ENCODE data around the gene CA5A.

The CA5A gene

GRCh38 chr16:87964049-87964659 lies 27.8 kb upstream of the CA5A start:
- DNase-seq (ENCODE audit: low read depth in 2 of 3, low spot score in 2 of 3): no peak

GRCh38 chr16:87963400-87963799 lies 27.1 kb upstream of the CA5A start:
- peak in 2 of 3 experiments; percentile 38 for DNase-seq (ENCODE audit: low read depth in 2 of 3, low spot score in 2 of 3)

- no peak for DNase-seq (ENCODE audit: low read depth in 2 of 3, low spot score in 2 of 3)
Observed at GRCh38 chr16:87961623-87962022, 25.3 kb upstream of the CA5A start.

- DNase-seq (ENCODE audit: low read depth in 2 of 3, low spot score in 2 of 3): no peak
Observed at GRCh38 chr16:87960852-87961251, 24.5 kb upstream of the CA5A start.

- no peak for DNase-seq (ENCODE audit: low read depth in 2 of 3, low spot score in 2 of 3)
Observed at GRCh38 chr16:87960296-87960695, 24.0 kb upstream of the CA5A start.

GRCh38 chr16:87959391-87959990 lies 23.2 kb upstream of the CA5A start:
- DNase-seq (ENCODE audit: low read depth in 2 of 3, low spot score in 2 of 3): no peak

GRCh38 chr16:87958632-87959031 lies 22.3 kb upstream of the CA5A start:
- no peak for DNase-seq (ENCODE audit: low read depth in 2 of 3, low spot score in 2 of 3)

GRCh38 chr16:87957296-87958094 lies 21.2 kb upstream of the CA5A start:
- DNase-seq (ENCODE audit: low read depth in 2 of 3, low spot score in 2 of 3): no peak

- peak in 2 of 3 experiments; percentile 35 to 44 for DNase-seq (ENCODE audit: low read depth in 2 of 3, low spot score in 2 of 3)
Observed at GRCh38 chr16:87956365-87957231, 20.3 kb upstream of the CA5A start.

- no peak for DNase-seq (ENCODE audit: low read depth in 2 of 3, low spot score in 2 of 3)
Observed at GRCh38 chr16:87956098-87956364, 19.7 kb upstream of the CA5A start.

- no peak for DNase-seq (ENCODE audit: low read depth in 2 of 3, low spot score in 2 of 3)
Observed at GRCh38 chr16:87955302-87956097, 19.2 kb upstream of the CA5A start.

GRCh38 chr16:87954826-87955225 lies 18.5 kb upstream of the CA5A start:
- DNase-seq (ENCODE audit: low read depth in 2 of 3, low spot score in 2 of 3): no peak

GRCh38 chr16:87954361-87954760 lies 18.0 kb upstream of the CA5A start:
- DNase-seq (ENCODE audit: low read depth in 2 of 3, low spot score in 2 of 3): no peak

- DNase-seq (ENCODE audit: low read depth in 2 of 3, low spot score in 2 of 3): no peak
Observed at GRCh38 chr16:87953308-87954215, 17.2 kb upstream of the CA5A start.

- no peak for DNase-seq (ENCODE audit: low read depth in 2 of 3, low spot score in 2 of 3)
Observed at GRCh38 chr16:87952751-87953150, 16.4 kb upstream of the CA5A start.

GRCh38 chr16:87951552-87952538 lies 15.5 kb upstream of the CA5A start:
- DNase-seq (ENCODE audit: low read depth in 2 of 3, low spot score in 2 of 3): no peak

GRCh38 chr16:87950765-87951551 lies 14.6 kb upstream of the CA5A start, which contains the start of gene BANP:
Gene BANP (plus strand): TSS chr16:87951434. CDS start chr16:87975116, 23,682 bp downstream.
- peak; percentile 89 to 93 (median 91) for DNase-seq (ENCODE audit: low read depth in 2 of 3, low spot score in 2 of 3)

Data from activated CD8-positive, alpha-beta memory T cell treated with anti-CD3 and anti-CD28 coated beads for 48 hours (primary cell).